ENCODE results near the gene CES2.
A peak's percentile ranks its signal among the peaks of the same experiment; 100 is the strongest.
"Not testable (repeated sequence)": the region's sequence is repeated elsewhere in the genome, so short reads cannot be mapped to it uniquely, and the experiment has no call there.

Gene CES2

DNA sequence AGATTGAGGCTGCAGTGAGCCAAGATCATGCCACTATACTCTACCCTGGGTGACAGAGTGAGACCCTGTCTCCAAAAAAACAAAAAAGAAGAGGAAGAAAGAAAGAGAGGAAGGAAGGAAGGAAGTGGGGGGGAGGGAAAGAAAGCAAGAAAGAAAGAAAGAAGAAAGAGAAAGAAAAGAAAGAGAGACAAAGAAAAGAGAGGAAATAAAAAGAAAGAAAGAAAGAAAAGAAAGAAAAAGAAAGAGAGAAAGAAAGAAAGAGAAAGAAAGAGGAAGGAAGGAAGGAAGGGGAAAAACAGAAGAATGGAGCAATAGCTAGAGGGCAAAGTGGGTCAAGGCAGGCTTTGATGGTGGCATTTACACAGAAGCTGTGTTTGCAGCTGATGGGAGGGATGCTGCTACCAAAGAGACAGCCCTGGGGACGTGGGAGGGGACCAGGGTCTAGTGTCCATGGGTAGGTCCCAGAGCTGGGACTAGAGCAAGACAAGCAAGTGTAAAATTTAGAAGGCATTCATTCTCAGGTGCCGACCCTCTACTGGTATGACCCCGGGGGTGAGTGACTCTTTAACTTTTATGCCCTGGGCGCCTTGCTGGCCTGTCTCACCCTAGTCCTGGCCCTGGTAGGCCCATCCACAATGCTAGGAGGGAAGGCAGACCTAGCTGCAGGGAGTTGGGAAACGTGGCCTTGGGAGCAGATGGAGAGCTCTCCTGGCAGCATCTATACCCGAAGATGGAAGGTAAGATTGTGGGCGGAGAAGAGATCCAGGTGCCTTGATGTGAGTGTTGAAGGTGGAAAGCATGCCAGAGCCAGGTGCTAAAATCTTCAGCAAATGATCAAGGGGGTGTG lies 23.8 kb downstream of the CES2 start:
- no peak for DNase-seq

DNA sequence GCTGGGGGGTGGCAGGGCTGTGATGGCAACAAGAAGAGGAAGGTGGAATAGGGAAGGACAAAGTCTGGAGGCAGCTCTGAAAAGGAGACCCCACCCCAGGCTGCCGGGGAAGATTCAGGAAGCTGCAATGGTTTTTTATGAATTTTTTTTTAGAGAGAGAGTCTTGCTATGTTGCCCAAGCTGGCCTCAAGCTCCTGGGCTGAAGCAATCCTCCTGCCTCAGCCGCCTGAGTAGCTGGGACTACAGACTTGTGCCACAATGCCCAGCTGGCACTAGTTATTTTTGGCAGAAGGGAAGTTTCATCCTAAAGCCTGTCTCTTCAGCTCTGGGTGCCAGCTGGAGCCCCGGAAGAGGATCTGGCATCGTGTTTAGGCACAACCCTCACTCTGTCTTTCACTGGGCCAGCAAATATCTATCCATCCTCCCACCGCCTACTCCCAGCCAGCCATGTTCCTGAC lies 24.4 kb downstream of the CES2 start:
- DNase-seq = no peak

DNA sequence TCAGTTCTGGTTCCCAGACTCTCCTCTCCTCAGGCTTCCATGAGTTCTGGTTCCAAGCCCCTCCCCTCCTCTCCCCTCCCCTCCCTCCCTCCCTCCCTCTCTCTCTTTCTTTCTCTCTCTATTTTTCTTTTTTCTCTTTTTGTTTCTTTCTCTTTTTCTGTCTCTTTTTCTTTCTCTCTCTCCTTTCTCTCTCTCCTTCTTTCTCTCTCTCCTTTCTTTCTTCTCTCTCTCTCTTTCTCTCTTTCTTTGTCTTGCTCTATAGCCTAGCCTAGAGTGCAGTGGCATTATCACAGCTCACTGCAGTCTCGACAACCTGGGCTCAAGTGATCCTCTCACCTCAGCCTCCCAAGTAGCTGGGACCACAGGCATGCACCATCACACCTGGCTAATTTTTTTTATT lies 25.0 kb downstream of the CES2 start:
- DNase-seq = no peak

DNA sequence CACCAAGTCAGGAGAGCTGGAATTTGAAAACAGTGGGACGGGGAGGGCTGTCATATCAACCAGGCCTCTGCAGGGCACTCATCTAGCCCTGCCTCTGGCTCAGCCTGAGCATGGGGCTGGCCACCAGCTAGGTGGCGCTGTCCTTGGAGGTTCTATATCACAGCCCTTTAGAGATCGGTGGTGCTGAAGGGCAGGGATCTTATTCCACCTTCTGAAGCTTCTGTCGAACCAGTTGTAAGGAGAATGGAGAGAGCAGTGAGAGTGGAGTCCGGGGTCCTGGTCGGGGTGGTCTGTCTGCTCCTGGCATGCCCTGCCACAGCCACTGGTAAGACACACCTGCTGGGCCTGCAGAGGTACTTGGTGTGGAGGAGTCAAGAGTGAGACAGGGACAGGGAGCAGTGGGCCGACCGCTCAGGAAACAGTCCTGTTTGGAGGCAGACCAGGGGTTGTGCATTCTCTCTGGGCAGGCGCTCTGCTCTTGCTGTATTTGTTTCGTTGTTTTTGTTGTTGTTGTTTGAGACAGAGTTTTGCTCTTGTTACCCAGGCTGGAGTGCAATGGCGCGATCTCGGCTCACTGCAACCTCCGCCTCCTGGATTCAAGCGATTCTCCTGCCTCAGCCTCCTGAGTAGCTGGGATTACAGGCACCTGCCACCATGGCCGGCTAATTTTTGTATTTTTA lies 25.9 kb downstream of the CES2 start, which contains the start of gene CES3:
Gene CES3, plus strand, starts transcription at position 202 of the 680 bp plus-strand sequence. Its CDS starts 42 bp downstream, at position 244.
- DNase-seq = peak; percentile 60

DNA sequence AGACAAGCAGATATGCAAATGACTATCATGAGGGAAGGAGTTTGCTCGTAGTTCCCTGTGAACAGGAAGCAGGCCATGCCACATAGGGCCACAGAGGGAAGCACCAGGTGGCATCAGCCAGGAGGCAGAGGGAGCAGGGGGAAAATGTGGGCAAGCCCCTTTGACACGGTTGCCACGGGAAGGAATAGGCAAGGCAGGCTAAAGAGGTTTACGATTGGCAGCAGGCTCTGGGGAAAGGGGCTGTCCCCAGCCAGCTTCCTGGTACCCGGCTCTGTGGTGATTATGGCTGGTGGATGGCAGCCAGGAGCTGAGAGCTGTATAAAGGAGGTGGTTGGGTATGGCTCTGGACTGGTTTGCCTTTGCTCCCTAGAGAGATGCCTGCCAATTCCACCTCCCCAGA lies 26.6 kb downstream of the CES2 start:
- DNase-seq = no peak

DNA sequence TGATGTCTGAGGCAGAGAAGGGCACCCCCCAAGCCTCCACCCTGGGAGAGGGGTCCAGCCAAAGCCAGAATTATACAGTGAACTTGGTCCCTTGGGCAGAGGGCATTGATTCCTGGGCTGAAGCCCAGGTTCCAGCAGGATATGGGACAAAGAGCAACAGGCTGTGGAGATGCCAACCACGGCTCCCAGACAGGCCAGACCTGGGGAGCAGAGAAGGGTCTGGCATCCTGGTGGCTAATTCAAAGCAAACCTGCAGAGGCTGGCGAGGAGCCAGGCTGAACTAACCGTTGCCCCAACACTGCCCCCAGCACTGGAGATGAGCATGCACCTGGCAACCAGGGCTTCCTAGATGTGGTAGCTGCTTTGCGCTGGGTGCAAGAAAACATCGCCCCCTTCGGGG lies 28.7 kb downstream of the CES2 start:
- DNase-seq = no peak

DNA sequence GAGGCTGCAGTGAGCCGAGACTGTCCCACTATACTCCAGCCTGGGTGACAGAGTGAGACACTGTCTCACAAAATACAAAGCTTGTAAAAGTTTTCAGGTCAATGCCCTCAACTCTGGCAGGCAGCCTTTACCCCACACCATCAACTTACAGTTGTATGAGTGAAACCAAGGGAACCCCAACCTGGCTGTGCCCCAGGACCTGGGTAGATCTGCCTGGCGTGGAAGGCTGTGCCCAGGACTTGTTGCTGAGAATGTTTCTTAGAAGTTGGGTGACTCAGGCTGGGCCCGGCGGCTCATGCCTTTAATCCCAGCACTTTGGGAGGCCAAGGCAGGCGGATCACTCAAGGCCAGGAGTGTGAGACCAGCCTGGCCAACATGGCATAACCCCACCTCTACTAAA lies 33.5 kb downstream of the CES2 start:
- DNase-seq = no peak

DNA sequence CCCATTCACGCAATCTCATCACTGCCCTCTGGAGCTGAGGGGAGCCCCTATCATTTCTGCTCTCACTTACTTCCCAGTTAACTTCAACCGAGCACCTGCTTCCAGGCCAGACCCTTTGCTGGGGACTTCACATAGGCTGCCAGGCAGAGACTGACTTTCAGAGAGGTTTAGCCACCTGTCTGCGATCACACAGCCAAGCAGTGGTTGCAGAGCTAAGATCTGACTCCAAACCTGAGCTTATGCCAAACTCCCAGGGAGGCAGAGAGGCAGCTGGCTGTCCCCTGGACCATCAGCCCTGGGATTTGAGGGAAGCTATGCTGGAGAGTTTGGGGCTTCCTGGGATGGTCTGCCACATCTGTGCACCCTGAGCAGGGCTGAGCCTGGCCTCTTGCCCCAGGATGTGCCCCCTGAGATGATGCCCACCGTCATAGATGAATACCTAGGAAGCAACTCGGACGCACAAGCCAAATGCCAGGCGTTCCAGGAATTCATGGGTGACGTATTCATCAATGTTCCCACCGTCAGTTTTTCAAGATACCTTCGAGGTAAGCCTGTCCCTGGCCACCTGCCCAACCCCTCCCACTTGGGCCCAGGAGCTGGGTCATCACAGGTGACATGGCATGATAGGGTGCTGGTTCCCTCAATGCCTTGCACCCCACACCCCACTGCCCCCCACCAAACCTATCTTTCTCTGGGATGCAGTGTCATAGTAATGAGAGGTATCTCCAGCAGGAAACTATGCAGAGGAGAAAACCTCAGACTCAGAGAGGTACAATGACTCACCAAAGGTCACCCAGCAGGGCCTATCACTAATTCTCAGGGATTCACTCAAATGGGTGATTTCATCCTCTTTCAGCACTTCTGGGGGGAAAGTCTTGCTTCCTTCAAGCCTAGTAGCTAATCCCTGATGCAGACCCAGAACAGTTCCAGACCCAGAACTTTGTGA lies 35.7 kb downstream of the CES2 start:
- no peak for DNase-seq

DNA sequence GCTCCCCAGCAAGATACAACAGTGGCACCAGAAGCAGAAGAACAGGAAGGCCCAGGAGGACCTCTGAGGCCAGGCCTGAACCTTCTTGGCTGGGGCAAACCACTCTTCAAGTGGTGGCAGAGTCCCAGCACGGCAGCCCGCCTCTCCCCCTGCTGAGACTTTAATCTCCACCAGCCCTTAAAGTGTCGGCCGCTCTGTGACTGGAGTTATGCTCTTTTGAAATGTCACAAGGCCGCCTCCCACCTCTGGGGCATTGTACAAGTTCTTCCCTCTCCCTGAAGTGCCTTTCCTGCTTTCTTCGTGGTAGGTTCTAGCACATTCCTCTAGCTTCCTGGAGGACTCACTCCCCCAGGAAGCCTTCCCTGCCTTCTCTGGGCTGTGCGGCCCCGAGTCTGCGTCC lies 37.7 kb downstream of the CES2 start:
- no peak for DNase-seq

DNA sequence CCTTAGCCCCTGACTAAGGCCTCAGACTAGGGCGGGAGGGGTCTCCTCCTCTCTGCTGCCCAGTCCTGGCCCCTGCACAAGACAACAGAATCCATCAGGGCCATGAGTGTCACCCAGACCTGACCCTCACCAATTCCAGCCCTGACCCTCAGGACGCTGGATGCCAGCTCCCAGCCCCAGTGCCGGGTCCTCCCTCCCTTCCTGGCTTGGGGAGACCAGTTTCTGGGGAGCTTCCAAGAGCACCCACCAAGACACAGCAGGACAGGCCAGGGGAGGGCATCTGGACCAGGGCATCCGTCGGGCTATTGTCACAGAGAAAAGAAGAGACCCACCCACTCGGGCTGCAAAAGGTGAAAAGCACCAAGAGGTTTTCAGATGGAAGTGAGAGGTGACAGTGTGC lies 38.4 kb downstream of the CES2 start:
- no peak for DNase-seq

DNA sequence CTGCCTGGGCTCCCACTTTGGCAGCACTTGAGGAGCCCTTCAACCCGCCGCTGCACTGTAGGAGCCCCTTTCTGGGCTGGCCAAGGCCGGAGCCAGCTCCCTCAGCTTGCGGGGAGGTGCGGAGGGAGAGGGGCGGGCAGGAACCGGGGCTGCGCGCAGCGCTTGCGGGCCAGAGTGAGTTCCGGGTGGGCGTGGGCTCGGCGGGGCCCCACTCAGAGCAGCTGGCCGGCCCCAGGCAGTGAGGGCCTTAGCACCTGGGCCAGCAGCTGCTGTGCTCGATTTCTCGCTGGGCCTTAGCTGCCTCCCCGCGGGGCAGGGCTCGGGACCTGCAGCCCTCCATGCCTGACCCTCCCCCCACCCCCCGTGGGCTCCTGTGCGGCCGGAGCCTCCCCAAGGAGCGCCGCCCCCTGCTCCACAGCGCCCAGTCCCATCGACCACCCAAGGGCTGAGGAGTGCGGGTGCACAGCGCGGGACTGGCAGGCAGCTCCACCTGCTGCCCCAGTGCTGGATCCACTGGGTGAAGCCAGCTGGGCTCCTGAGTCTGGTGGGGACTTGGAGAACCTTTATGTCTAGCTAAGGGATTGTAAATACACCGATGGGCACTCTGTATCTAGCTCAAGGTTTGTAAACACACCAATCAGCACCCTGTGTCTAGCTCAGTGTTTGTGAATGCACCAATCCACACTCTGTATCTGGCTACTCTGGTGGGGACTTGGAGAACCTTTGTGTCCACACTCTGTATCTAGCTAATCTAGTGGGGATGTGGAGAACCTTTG lies 39.0 kb downstream of the CES2 start:
- not testable (repeated sequence) for DNase-seq

DNA sequence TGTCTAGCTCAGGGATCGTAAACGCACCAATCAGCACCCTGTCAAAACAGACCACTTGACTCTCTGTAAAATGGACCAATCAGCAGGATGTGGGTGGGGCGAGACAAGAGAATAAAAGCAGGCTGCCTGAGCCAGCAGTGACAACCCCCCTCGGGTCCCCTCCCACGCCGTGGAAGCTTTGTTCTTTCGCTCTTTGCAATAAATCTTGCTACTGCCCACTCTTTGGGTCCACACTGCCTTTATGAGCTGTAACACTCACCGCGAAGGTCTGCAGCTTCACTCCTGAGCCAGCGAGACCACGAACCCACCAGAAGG lies 39.6 kb downstream of the CES2 start:
- DNase-seq = not testable (repeated sequence)

DNA sequence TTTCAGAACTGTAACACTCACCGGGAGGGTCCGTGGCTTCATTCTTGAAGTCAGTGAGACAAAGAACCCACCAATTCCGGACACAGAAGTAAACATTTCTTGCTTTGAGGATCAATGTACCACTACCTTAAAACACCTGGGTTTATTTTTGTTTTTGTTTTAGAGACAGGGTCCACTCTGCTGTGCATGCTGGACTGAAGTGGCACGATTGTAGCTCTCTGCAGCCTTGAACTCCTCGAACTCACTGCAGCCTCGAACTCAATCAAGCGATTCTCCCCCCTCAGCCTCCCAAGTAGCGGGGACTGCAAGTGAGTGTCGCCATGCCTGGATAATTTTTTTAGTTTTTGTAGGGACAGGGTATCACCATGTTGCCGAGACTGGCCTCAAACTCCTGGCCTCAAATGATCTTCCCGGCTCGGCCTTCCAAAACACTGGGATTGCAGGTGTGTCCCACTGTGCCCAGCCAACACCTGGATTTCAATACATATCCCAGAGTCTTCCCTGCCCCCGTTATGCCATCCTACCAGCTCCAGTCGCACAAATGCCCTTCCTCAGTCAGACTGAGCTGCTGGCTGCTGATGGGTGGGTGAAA lies 40.1 kb downstream of the CES2 start:
- no peak for DNase-seq

DNA sequence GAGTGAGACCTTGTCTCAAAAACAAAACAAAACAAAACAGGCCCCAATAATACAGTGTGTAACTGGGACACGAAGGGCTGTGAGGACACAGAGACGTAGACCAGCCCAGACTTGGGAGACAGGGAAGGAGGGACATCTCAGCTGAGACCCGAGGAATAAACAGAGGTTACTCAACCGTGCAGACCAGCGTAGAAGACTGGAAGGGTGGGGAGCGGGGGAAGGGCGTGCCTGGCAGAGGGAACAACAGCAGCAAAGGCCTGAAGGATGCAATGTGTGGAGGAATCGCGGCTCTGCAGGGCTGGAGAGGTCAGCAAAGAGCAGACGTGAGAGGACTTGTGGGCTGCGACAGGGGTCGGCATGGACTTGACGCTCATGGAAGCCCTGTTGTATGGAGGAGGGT lies 41.4 kb downstream of the CES2 start:
- DNase-seq = no peak

DNA sequence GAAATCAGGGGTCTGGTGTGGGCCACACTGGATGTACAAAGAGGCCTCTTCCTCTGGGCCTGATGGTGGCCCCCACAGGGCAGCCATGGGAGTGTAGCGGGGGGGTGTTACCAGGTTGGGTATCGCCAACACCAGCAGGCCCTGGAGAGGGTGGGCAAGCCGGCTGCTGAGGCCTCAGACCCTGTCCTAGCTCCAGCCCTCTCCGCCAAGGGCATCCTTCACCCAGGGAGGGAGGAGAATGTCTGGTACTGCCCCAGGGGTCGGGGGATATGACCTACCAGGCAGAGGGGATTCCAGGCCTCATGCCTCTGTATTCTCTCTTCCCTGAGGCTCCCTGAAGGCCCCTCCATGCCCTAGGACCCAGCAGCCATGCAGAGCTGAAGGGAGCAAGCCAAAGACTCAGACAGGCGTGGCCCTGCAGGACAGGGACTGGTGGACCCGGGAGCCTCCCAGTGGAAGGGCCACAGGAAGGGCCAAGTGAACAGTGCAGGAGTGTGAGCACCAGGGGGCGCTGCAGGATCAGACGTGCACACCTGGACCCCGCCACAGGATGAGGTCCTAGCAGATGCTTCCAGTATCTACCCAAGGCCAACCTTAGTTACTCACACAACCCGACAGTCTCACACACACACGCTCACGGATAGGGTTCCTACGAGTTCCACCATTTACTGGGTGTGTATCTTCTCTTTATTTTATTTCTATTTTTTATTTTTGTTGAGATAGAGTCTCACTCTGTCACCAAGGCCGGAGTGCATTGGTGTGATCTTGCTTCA lies 42.2 kb downstream of the CES2 start:
- DNase-seq = peak; percentile 94

DNA sequence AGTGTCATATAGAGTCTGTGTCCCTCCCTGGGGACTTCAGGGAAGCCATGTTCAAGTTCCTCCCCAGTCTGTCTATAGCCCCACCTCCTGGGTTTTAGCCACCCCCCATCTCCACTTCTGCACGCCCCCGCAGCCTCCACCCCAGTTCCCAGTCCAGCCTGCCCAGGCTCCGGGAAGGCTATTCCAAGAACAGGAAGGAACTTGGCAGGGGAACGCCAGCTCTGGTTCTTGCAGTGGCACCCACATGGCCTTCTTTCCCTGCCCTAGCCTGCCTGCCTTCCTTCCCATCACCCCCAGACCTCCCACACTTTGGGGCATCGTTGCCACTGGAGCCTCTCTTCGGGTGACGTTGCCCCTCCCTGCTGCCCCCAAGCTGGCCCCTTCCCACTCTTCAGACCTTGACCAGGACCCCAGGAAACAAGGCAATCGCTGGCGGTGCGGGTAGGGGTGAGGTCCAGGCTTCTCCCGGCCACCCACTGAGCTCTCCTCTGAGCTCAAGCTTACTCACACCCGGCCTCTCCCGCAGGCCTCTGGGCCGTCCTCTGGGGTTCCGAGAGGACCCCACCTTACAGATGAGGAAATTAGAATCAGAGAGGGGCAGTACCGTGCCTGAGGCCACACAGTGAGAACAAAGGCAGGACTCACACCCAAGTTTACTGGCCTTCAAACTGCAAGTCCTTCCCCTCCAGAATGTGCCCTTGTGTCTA lies 43.8 kb downstream of the CES2 start:
- DNase-seq = no peak

DNA sequence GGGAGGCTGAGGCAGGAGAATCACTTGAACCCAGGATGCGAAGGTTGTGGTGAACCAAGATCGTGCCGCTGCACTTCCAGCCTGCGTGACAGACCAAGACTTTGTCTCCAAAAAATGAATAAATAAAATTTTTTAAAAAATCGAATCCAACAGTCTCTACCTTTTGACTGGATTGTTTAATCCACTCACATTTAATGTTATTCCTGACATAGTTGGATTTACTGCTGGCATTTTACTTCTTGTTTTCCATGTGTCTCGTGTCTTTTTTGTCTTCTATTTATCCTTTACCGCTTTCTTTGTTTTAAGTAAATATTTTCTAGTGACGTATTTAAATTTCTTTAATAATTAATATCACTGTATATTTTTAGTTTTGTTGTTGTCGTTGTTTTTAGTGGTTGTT lies 47.7 kb downstream of the CES2 start:
- no peak for DNase-seq

DNA sequence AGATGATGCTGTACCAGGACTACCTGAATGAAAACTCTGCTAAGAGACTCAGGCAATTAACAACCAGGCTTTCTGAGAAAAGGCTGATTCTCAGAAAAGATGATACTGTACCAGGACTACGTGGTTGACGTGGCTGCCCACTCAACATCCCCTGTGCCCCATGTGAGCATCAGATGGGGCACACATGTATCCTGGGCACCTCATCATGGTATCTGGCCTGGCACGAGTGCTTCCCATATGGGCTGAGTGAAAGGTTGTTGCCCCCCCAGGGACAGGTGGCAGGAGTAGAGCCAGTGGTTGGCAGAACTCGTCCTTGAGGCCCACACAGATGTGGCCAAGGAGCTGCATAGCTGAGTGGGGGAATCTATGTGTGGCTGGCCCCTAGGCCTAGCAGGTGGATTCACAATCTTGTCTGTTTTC lies 49.6 kb downstream of the CES2 start:
- peak; percentile 62 for DNase-seq

DNA sequence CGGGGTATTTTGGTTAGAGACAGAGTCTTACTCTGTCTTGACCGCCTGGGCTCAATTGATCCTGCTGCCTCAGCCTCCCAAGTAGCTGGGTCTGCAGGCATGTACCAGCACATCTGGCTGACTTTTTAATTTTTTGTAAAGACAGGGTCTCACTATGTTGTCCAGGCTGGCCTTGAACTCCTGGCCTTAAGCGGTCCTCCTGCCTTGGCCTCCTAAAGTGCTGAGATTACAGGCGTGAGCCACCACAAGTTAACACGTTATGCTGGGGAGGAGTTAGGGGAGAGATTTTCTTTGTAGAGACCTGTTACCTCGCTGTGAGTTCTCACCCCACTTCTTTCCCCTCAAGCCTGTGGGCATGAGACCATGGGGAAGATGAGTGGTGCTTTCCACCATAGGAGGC lies 51.2 kb downstream of the CES2 start:
- DNase-seq = no peak

DNA sequence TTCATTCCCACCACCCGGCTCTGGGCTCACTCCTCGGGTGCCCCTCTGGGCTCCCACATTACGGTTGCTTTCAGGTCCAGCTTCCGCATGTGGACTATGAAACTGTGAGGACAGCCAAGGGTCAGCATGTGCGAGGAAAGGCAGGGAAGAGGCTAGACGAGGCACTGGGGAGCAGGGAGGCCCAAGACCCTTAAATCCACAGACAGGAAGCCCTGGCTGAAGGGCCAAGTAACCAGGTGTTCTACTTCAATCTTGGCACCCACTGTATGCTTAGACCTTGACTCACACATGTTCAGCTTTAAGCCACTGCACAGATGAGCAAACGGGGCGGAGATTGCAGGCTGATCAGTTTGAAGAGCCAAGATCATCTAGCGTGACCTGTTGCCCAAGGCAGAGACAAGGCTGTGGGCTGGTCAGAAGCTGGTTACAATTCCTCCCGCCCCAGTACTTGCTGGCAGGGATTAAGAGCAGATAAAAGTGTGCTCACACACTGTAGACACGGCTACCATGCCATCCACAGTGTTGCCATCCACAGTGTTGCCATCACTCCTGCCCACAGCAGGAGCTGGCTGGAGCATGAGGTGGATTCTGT lies 53.0 kb downstream of the CES2 start, which contains the start of gene CES4A:
Gene CES4A, plus strand, starts transcription at position 393 of the 592 bp plus-strand sequence. Its CDS starts 184 bp downstream, at position 577.
- DNase-seq = no peak

Data from activated CD4-positive, CD25-positive, alpha-beta regulatory T cell treated with anti-CD3 and anti-CD28 coated beads, Interleukin-2, amount 50 U/mL, for 72 hours (primary cell).